Heart left ventricle (tissue), 16 donors: ENCODE measurements around the gene DCUN1D1. TPM values are rescaled to one million over a fixed set of nuclear protein-coding genes. Genes with fewer than 3 reads are reported as not detected.

Experiments
- ATAC-seq, 4 donors: fragments of 200-7000 bp; cut with Tn5 transposase; one replicate each; pipeline ENCODE4 v1.9.1; 2020 to 2022; ENCODE audit warnings: moderate library complexity in 4 of 4, mild to moderate bottlenecking in 3 of 4, moderate number of reproducible peaks in 1 of 4
- DNase-seq, 5 donors: peaks; one replicate each; pipeline ENCODE4 v3.0.0-alpha.2; 2020
- H3K27ac ChIP-seq, 12 donors: fragments of 200-600 bp; sonication (generic) in 4 of 12; one replicate each; pipeline versions ENCODE4 v1.5.0 to v1.8.0; 2016 to 2022; ENCODE audit warnings: mild to moderate bottlenecking in 2 of 12
- H3K27me3 ChIP-seq, 9 donors: fragments of 200-600 bp; sonication (generic) in 2 of 9; one replicate each; pipeline versions ENCODE4 v1.5.1 to v1.8.0; 2016 to 2022; ENCODE audit warnings: mild to moderate bottlenecking in 3 of 9
- H3K36me3 ChIP-seq, 9 donors: fragments of 200-600 bp; sonication (generic) in 2 of 9; one replicate each; pipeline versions ENCODE4 v1.5.0 to v1.8.0; 2018 to 2022; ENCODE audit warnings: mild to moderate bottlenecking in 2 of 9
- H3K4me1 ChIP-seq, 12 donors: fragments of 200-600 bp; sonication (generic) in 4 of 12; one replicate each; pipeline versions ENCODE4 v1.5.0 to v1.8.0; 2016 to 2022; ENCODE audit warnings: mild to moderate bottlenecking in 3 of 12
- H3K4me3 ChIP-seq, 12 donors: fragments of 200-600 bp; sonication (generic) in 4 of 12; one replicate each; pipeline versions ENCODE4 v1.5.0 to v1.8.0; 2017 to 2022; ENCODE audit warnings: mild to moderate bottlenecking in 9 of 12, moderate library complexity in 4 of 12
- H3K9me3 ChIP-seq, 12 donors: fragments of 200-600 bp; sonication (generic) in 4 of 12; one replicate each; pipeline versions ENCODE4 v1.5.0 to v1.8.0; 2016 to 2022; ENCODE audit warnings: mild to moderate bottlenecking in 1 of 12
- CTCF ChIP-seq, 12 donors: fragments of 200-600 bp; sonication (generic) in 4 of 12; IDR thresholded peaks; one replicate each; pipeline versions ENCODE4 v1.5.0 to v1.8.0; 2018 to 2022; ENCODE audit warnings: antibody characterized with exemption in 12 of 12, mild to moderate bottlenecking in 5 of 12
- POLR2A ChIP-seq, 2 donors: fragments of 450-650 bp; IDR thresholded peaks; one replicate each; pipeline ENCODE4 v1.6.1; 2017; ENCODE audit warnings: antibody characterized with exemption in 2 of 2, mild to moderate bottlenecking in 2 of 2, moderate library complexity in 2 of 2
- WGBS, 4 donors: extraction: QIAGEN DNeasy Blood & Tissue Kit in 2 of 4; methylation state at CpG; one replicate each; pipeline versions ENCODE4 v1.1.5 to v1.1.7; 2013 to 2018; 5-methylcytosine and 5-hydroxymethylcytosine counted together
- intact Hi-C, 10 donors: fragments of 100-400 bp; cut with DNase I; formaldehyde crosslinking; loops; one replicate each; pipeline versions ENCODE4 v1.11.1 to v1.14.2; 2022
- polyA plus RNA-seq, 2 donors: library from polyadenylated mRNA; stranded (reverse); fragments of 200-250 nt; gene quantifications; one replicate each; pipeline ENCODE4 v1.2.3, GENCODE V29; 2013
- total RNA-seq, 9 donors: library from RNA; depleted of rRNA in 2 of 9; stranded (reverse); fragments of >200 nt in 2 of 9; fragmentation: NEBNext Ultra II Directional in 3 of 9; extraction: Animal tissue kit (Norgen Biotek cat#: 25700) in 3 of 9; gene quantifications; one replicate each; pipeline versions ENCODE4 v1.1.0 to v1.2.4, GENCODE V29; 2016 to 2023
- donor health status: ischemic (EF 13 %, LVEDD 7.1; RV severe dilation, severe dysfunction).
- donor health status: healthy with polysubstance abuse.
- donor health status: DM: no; HTN: yes; CAD: no.
- donor health status: DM: no; HTN: no; CAD: no.
- donor health status: ischemic (EF 25% LVEDD 6.9; RV normal size, moderate dysfunction).
- donor health status: ischemic (EF 25% LVEDD 5.7; RV mildly dilated, moderate dysfunction).
- donor health status: healthy.
- donor health status: DM: yes; HTN: yes; CAD: no.
- donor health status: ischemic (EF 35%, LVEDD 5.7; RV mildly dilated, moderate dysfunction).
- donor health status: nonischemic (EF 11% LVEDD 7.7; RV severe dilation, severe dysfunction).
- donor health status: DM: yes; HTN: yes; CAD: no.
- donor health status: PGD.
- donor health status: ischemic (EF 29% LVEDD 5.4; RV normal size, mild dysfunction).
- donor health status: nonischemic (EF 23%, LVEDD 6.1; RV moderate dilation, normal function).

Gene DCUN1D1
- total and polyA plus RNA-seq, 11 donors: 5.4 to 43.0 (median 34.8) TPM

- no peaks in the 10 kb centered on the region for H3K27me3 ChIP-seq
- no peak for TF ChIP-seq POLR2A (IDR thresholded peaks at IDR 0.05)
- no peak for TF ChIP-seq CTCF (IDR thresholded peaks at IDR 0.05)
- ATAC-seq (no peak), DNase-seq (no peak)
- H3K9me3 ChIP-seq: no peaks in the 10 kb centered on the region
- H3K4me3 ChIP-seq: no peak overlapping the region
- intact Hi-C loops: no loop called here
- no peak overlapping the region for H3K27ac ChIP-seq
- H3K4me1 ChIP-seq: peaks cover 0 to 40% (median 10%) of the 10 kb centered on the region in 12 donors
- WGBS, 4 donors: 93 to 95% (median 94%) methylated on average over 1 of the region's 1 CpG
- peaks cover 0 to 38% (median 23%) of the 10 kb centered on the region in 9 donors for H3K36me3 ChIP-seq
Measured at GRCh38 chr3:182964179-182964578, 16.2 kb downstream of the DCUN1D1 start.

- peaks cover 0 to 26% (median 4%) of the 10 kb centered on the region in 12 donors for H3K4me1 ChIP-seq
- H3K27me3 ChIP-seq: no peaks in the 10 kb centered on the region
- TF ChIP-seq POLR2A (IDR thresholded peaks at IDR 0.05): no peak
- ATAC-seq: peak; percentile 64 to 79 (median 74)
- intact Hi-C loops: no loop called here
- no peak overlapping the region for H3K4me3 ChIP-seq
- H3K36me3 ChIP-seq: peaks cover 0 to 55% (median 29%) of the 10 kb centered on the region in 9 donors
- no peaks in the 10 kb centered on the region for H3K9me3 ChIP-seq
- peak in 1 of 5 donors; percentile 18 for DNase-seq
- H3K27ac ChIP-seq: no peak overlapping the region
Measured at GRCh38 chr3:182962166-182962565, 18.2 kb downstream of the DCUN1D1 start.

- DNase-seq (no peak), ATAC-seq (peak in 2 of 4 donors; percentile 39 to 68)
- peaks cover 0 to 62% (median 38%) of the 10 kb centered on the region in 9 donors for H3K36me3 ChIP-seq
- no peaks in the 10 kb centered on the region for H3K9me3 ChIP-seq
- H3K4me1 ChIP-seq: peaks cover 0 to 21% (median 4%) of the 10 kb centered on the region in 12 donors
- no peaks in the 10 kb centered on the region for H3K27me3 ChIP-seq
- TF ChIP-seq CTCF (IDR thresholded peaks at IDR 0.05) (no peak), POLR2A (IDR thresholded peaks at IDR 0.05) (no peak)
- intact Hi-C loops: no loop called here
- WGBS, 4 donors: 64 to 73% (median 70%) methylated on average over 4 of the region's 4 CpGs
- H3K27ac ChIP-seq: no peak overlapping the region
- H3K4me3 ChIP-seq: no peak overlapping the region
Measured at GRCh38 chr3:182959474-182960350, 20.6 kb downstream of the DCUN1D1 start.

GRCh38 chr3:182957676-182958266 lies 22.6 kb downstream of the DCUN1D1 start:
- intact Hi-C loops: no loop called here
- Histone ChIP-seq H3K36me3 (peaks cover 0 to 62% (median 39%) of the 10 kb centered on the region in 9 donors), H3K27me3 (no peaks in the 10 kb centered on the region), H3K4me1 (peaks cover 0 to 21% (median 2%) of the 10 kb centered on the region in 12 donors), H3K27ac (no peak overlapping the region), H3K4me3 (no peak overlapping the region), H3K9me3 (no peaks in the 10 kb centered on the region)
- 85 to 90% (median 87%) methylated on average over 4 of the region's 4 CpGs for WGBS, 4 donors
- no peak for ATAC-seq
- no peak for TF ChIP-seq CTCF (IDR thresholded peaks at IDR 0.05)
- TF ChIP-seq POLR2A (IDR thresholded peaks at IDR 0.05): no peak
- DNase-seq: no peak
